Transverse colon (tissue), 4 donors: ENCODE results near the gene SCTR. TPM values are rescaled to one million over a fixed set of nuclear protein-coding genes. Genes with fewer than 3 reads are reported as not detected.

Experiments
- DNase-seq: peaks from one replicate; pipeline ENCODE4 v3.0.0-alpha.2; 2019
- H3K27ac ChIP-seq, 4 donors: fragments of 200-600 bp; sonication (generic); 2 replicates each; pipeline ENCODE4 v1.5.1; 2016 to 2018; ENCODE audit warnings: inconsistent platforms in 4 of 4
- H3K27me3 ChIP-seq: fragments of 200-600 bp; sonication (generic); 2 replicates; pipeline ENCODE4 v1.5.1; 2017; ENCODE audit warnings: inconsistent platforms
- H3K36me3 ChIP-seq, 4 donors: fragments of 200-600 bp; sonication (generic); 2 replicates each; pipeline ENCODE4 v1.5.1; 2017 to 2019; ENCODE audit warnings: inconsistent platforms in 4 of 4
- H3K4me1 ChIP-seq, 4 donors: fragments of 200-600 bp; sonication (generic); 2 replicates each; pipeline ENCODE4 v1.5.1; 2017 to 2020; ENCODE audit warnings: inconsistent platforms in 4 of 4
- H3K4me3 ChIP-seq, 4 donors: fragments of 200-600 bp; sonication (generic); 1 replicate in 1 of 4; 2 replicates in 3 of 4; pipeline versions ENCODE4 v1.5.1 to v1.6.1; 2017 to 2019; ENCODE audit warnings: inconsistent platforms in 4 of 4
- H3K9me3 ChIP-seq, 2 donors: fragments of 200-600 bp; sonication (generic); 2 replicates each; pipeline ENCODE4 v1.5.1; 2017 to 2019; ENCODE audit warnings: inconsistent platforms in 2 of 2
- CTCF ChIP-seq, 5 experiments: fragments of 200-600 bp in 3 of 5; fragments of 450-650 bp in 2 of 5; sonication (generic) in 3 of 5; IDR thresholded peaks; 1 replicate in 2 of 5; 2 replicates in 3 of 5; pipeline ENCODE4 v1.5.1; 2016 to 2017; ENCODE audit warnings: antibody characterized with exemption in 5 of 5, inconsistent platforms in 3 of 5, mild to moderate bottlenecking in 2 of 5, moderate library complexity in 1 of 5
- EP300 ChIP-seq: sonication (generic); formaldehyde crosslinking; IDR thresholded peaks from one replicate; pipeline ENCODE4 v1.6.1; 2017; ENCODE audit warnings: antibody characterized with exemption, low read depth
- POLR2A ChIP-seq: fragments of 450-650 bp; IDR thresholded peaks from one replicate; pipeline ENCODE4 v1.6.1; 2016; ENCODE audit warnings: antibody characterized with exemption, mild to moderate bottlenecking, moderate library complexity
- POLR2AphosphoS5 ChIP-seq, 3 donors: sonication (generic); formaldehyde crosslinking; IDR thresholded peaks; one replicate each; pipeline ENCODE4 v1.6.1; 2016; ENCODE audit warnings: antibody characterized with exemption in 3 of 3
- WGBS, 2 donors: methylation state at CpG; one replicate each; pipeline ENCODE4 v1.1.5; 2018; ENCODE audit warnings: low coverage in 1 of 2; 5-methylcytosine and 5-hydroxymethylcytosine counted together
- in situ Hi-C, 4 donors: fragments of 200-750 bp; cut with MboI; loops; one replicate each; pipeline versions ENCODE4 v1.15.0 to v1.15.1; 2017; ENCODE audit warnings: low sequenced_read_pairs in 3 of 4, low pct_ligation_motif_present in 1 of 4, low pct_unique_long_range_greater_than_20kb in 1 of 4
- intact Hi-C: fragments of 100-400 bp; cut with DNase I; formaldehyde crosslinking; loops from one replicate; pipeline ENCODE4 v1.15.1; 2023; ENCODE audit warnings: low total_unique reads
- total RNA-seq, 4 donors: library from RNA; depleted of rRNA; stranded (reverse); fragments of >200 nt; gene quantifications; one replicate each; pipeline ENCODE4 v1.1.0, GENCODE V29; 2016

Gene SCTR
- total RNA-seq, 4 donors from 2014 or later, result not detected

DNA sequence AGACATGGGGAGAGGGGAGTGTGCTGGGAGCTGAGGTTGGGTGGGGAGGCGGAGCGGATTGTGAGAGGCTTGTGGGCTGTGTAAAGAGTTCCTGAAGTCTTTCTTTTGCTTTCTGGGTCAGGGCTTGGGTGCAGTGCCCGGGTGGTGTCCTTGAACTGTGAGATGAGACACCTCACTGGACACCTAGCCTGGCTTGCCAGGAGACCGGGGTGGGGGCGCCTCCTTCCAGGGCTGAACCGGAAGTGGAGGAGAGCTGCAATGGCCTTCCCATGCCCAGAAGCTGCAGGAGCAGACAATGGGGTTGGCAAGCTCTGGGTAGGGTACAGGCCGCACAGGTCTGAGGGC, 88.4 kb downstream of the SCTR start:
- Histone ChIP-seq H3K27ac (peak overlapping the region in 3 of 4 donors; percentile 66 to 88 (median 86)), H3K4me3 (no peak overlapping the region), H3K36me3 (no peaks in the 10 kb centered on the region), H3K9me3 (no peaks in the 10 kb centered on the region), H3K27me3 (no peaks in the 10 kb centered on the region), H3K4me1 (peaks cover 0 to 36% (median 24%) of the 10 kb centered on the region in 4 donors)
- no peak for TF ChIP-seq POLR2AphosphoS5 (IDR thresholded peaks at IDR 0.05)
- no peak for TF ChIP-seq CTCF (IDR thresholded peaks at IDR 0.05)
- no peak for TF ChIP-seq EP300
- no peak for TF ChIP-seq POLR2A
- DNase-seq, result no peak
- intact Hi-C loops (no loop called here), in situ Hi-C loops (no loop called here)
- 72 to 86% methylated on average over 3 to 7 of the region's 7 CpGs for WGBS, 2 donors

- intact Hi-C loops (no loop called here), in situ Hi-C loops (no loop called here)
- no peak for TF ChIP-seq EP300
- TF ChIP-seq CTCF (IDR thresholded peaks at IDR 0.05), result no peak
- peak in 2 of 3 donors; percentile 31 to 54 for TF ChIP-seq POLR2AphosphoS5 (IDR thresholded peaks at IDR 0.05)
- peak; percentile 70 for TF ChIP-seq POLR2A
- Histone ChIP-seq H3K9me3 (no peaks in the 10 kb centered on the region), H3K27me3 (no peaks in the 10 kb centered on the region), H3K27ac (peak overlapping the region; percentile 17 to 88 (median 76)), H3K36me3 (no peaks in the 10 kb centered on the region), H3K4me3 (no peak overlapping the region), H3K4me1 (peaks cover 0 to 42% (median 27%) of the 10 kb centered on the region in 4 donors)
- WGBS, 2 donors, result 47 to 65% methylated on average over 2 to 6 of the region's 6 CpGs
- peak; percentile 64 for DNase-seq
These were observed 89.0 kb downstream of the SCTR start for GRCh38 chr2:119435081-119435952.

- Histone ChIP-seq H3K9me3 (no peaks in the 10 kb centered on the region), H3K27me3 (no peaks in the 10 kb centered on the region), H3K27ac (peak overlapping the region; percentile 17 to 88 (median 76)), H3K4me3 (peak overlapping the region in 1 of 4 donors; percentile 14), H3K4me1 (peaks cover 0 to 48% (median 29%) of the 10 kb centered on the region in 4 donors), H3K36me3 (no peaks in the 10 kb centered on the region)
- 76% methylated on average over 6 of the region's 6 CpGs; no CpG with 5 or more reads in 1 of the 2 donors for WGBS, 2 donors
- intact Hi-C loops (no loop called here), in situ Hi-C loops (no loop called here)
- no peak for DNase-seq
- no peak for TF ChIP-seq EP300
- no peak for TF ChIP-seq POLR2A
These were observed 89.6 kb downstream of the SCTR start for GRCh38 chr2:119434664-119435063.

DNA sequence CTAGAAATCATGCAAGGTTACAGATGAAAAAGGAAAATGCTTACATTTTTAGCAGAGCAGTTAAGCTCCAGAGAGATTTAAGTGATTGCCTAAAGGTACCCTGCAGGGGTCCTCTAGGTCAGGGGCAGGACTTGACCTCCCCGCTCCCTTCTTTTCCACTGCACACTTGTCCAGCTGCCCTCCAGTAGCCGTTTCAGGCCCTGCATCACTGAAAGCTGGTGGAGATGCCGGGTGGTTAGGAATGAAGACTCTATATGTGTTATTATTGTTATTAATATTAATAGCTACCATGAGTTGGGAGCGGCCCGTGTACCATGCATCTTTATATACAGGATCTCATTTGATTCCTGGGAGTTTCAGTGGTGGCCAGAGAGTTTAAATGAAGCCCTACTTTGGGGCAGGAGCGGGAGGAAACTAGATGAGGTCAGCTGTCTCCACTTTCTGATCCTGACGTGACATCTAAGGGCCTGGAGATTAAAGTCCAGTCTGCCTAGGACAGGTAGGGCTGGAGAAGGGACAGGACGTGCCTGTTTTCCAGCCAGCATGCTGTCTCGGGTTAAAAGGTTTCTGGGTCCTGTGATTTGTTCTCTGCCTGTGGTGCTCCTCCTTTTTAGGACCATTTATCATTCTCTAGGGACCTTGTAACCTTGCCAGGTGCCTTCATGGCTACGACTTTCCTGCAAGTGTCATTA, 90.5 kb downstream of the SCTR start:
- no peaks in the 10 kb centered on the region for H3K36me3 ChIP-seq
- H3K4me3 ChIP-seq, result peak overlapping the region in 1 of 4 donors; percentile 58
- peaks cover 0 to 57% (median 33%) of the 10 kb centered on the region in 4 donors for H3K4me1 ChIP-seq
- peak; percentile 58 for DNase-seq
- TF ChIP-seq POLR2AphosphoS5 (IDR thresholded peaks at IDR 0.05) (peak in 2 of 3 donors; percentile 70 to 86), EP300 (peak; percentile 82), CTCF (IDR thresholded peaks at IDR 0.05) (no peak), POLR2A (peak; percentile 44)
- in situ Hi-C loops (no loop called here), intact Hi-C loops (no loop called here)
- WGBS, 2 donors, result 72 to 77% methylated on average over 10 of the region's 10 CpGs
- H3K27me3 ChIP-seq, result no peaks in the 10 kb centered on the region
- no peaks in the 10 kb centered on the region for H3K9me3 ChIP-seq
- H3K27ac ChIP-seq, result peak overlapping the region; percentile 17 to 88 (median 87)
